IMR-90 (cell line): Measurements from ENCODE around the gene AMZ1. TPM values are rescaled to one million over a fixed set of nuclear protein-coding genes. Genes with fewer than 3 reads are reported as not detected.

Experiments used
- ATAC-seq: fragments of 200-7000 bp; cut with Tn5 transposase; 2 replicates; pipeline ENCODE4 v1.9.1; 2020; ENCODE audit warnings: low read depth, mild to moderate bottlenecking, moderate library complexity
- BruUV-seq: library from RNA; stranded (reverse); fragments of 400-500 nt; replicated peaks from 2 replicates; lab custom pipeline; 2021; lab: Mats Ljungman, UMichigan
- CTCF ChIA-PET: fragments of 300-600 bp; formaldehyde crosslinking; extraction: SDS; loops from one replicate; lab custom pipeline; 2021; ENCODE audit warnings: antibody characterized with exemption; lab: Yijun Ruan, JAX
- POLR2A ChIA-PET: fragments of 300-600 bp; sonication (Branson Sonifier 250); formaldehyde crosslinking; loops from one replicate; lab custom pipeline; 2022; ENCODE audit warnings: antibody characterized with exemption; ENCODE audit not compliant: unreplicated experiment; lab: Charles Lee
- DNase-seq: peaks from one replicate; pipeline ENCODE4 v3.0.0; 2013
- H2AFZ ChIP-seq: replicated peaks from 2 replicates; pipeline ENCODE3; 2013; ENCODE audit warnings: low read length, mild to moderate bottlenecking; ENCODE audit not compliant: poor library complexity
- H2AK5ac ChIP-seq: 2 replicates; pipeline ENCODE4 v1.6.1; 2013; ENCODE audit warnings: low read depth, low read length, inconsistent platforms
- H2AK9ac ChIP-seq: replicated peaks from 2 replicates; pipeline ENCODE3; 2013; ENCODE audit warnings: mild to moderate bottlenecking, low read depth, low read length, moderate library complexity; ENCODE audit not compliant: poor library complexity
- H2BK120ac ChIP-seq: 2 replicates; pipeline ENCODE4 v1.6.1; 2013; ENCODE audit warnings: low read depth, low read length, inconsistent platforms
- H2BK15ac ChIP-seq: 3 replicates; pipeline ENCODE4 v1.6.1; 2013; ENCODE audit warnings: low read depth, low read length, inconsistent platforms
- H2BK20ac ChIP-seq: 2 replicates; pipeline ENCODE4 v1.6.1; 2013; ENCODE audit warnings: low read depth, mild to moderate bottlenecking, inconsistent platforms, low read length, moderate library complexity
- H2BK5ac ChIP-seq: 2 replicates; pipeline ENCODE4 v1.6.1; 2013; ENCODE audit warnings: mild to moderate bottlenecking, low read depth, low read length, inconsistent platforms; ENCODE audit not compliant: poor library complexity, severe bottlenecking
- H3K14ac ChIP-seq: replicated peaks from 2 replicates; pipeline ENCODE4 v1.6.1; 2013; ENCODE audit warnings: low read depth, low read length, inconsistent platforms
- H3K18ac ChIP-seq: 2 replicates; pipeline ENCODE4 v1.6.1; 2013; ENCODE audit warnings: low read depth, low read length, control low read depth
- H3K23ac ChIP-seq: 2 replicates; pipeline ENCODE4 v1.6.1; 2013; ENCODE audit warnings: low read depth, low read length, inconsistent platforms
- H3K27ac ChIP-seq: 2 replicates; pipeline ENCODE4 v1.5.1; 2013; ENCODE audit warnings: mild to moderate bottlenecking, control low read depth, low read length; ENCODE audit not compliant: insufficient read depth
- H3K27me3 ChIP-seq: 2 replicates; pipeline ENCODE4 v1.6.1; 2013; ENCODE audit warnings: low read length; ENCODE audit not compliant: control insufficient read depth, insufficient read depth
- H3K36me3 ChIP-seq: 2 replicates; pipeline ENCODE4 v1.6.1; 2013; ENCODE audit warnings: low read length, mixed read lengths; ENCODE audit not compliant: control insufficient read depth, insufficient read depth
- H3K4ac ChIP-seq: 2 replicates; pipeline ENCODE4 v1.6.1; 2013; ENCODE audit warnings: low read depth, low read length, inconsistent platforms
- H3K4me1 ChIP-seq: 2 replicates; pipeline ENCODE4 v1.6.1; 2013; ENCODE audit warnings: low read length, mixed read lengths; ENCODE audit not compliant: control insufficient read depth, insufficient read depth
- H3K4me2 ChIP-seq: 2 replicates; pipeline ENCODE4 v1.6.1; 2013; ENCODE audit warnings: low read depth, mild to moderate bottlenecking, control low read depth, low read length, moderate library complexity
- H3K4me3 ChIP-seq: 2 replicates; pipeline ENCODE4 v1.5.1; 2013; ENCODE audit warnings: low read depth, mild to moderate bottlenecking, control low read depth, low read length, moderate library complexity; ENCODE audit not compliant: insufficient read depth
- H3K56ac ChIP-seq: 2 replicates; pipeline ENCODE4 v1.6.1; 2013; ENCODE audit warnings: low read length, inconsistent platforms; ENCODE audit not compliant: insufficient read depth; ENCODE audit errors: extremely low read depth
- H3K79me1 ChIP-seq, 2 experiments: 2 replicates each; pipeline ENCODE4 v1.6.1; 2013; ENCODE audit warnings: low read length in 2 of 2, inconsistent platforms in 1 of 2, low read depth in 1 of 2
- H3K9ac ChIP-seq: 2 replicates; pipeline ENCODE4 v1.6.1; 2013; ENCODE audit warnings: low read depth, low read length, control low read depth
- H3K9me1 ChIP-seq: 2 replicates; pipeline ENCODE4 v1.6.1; 2013; ENCODE audit warnings: low read length, inconsistent platforms; ENCODE audit not compliant: insufficient read depth
- H3K9me3 ChIP-seq: 2 replicates; pipeline ENCODE4 v1.6.1; 2013; ENCODE audit warnings: low read length; ENCODE audit not compliant: control insufficient read depth, insufficient read depth
- H4K20me1 ChIP-seq: 2 replicates; pipeline ENCODE4 v1.6.1; 2013; ENCODE audit warnings: low read length, inconsistent platforms; ENCODE audit not compliant: insufficient read depth
- H4K5ac ChIP-seq: 2 replicates; pipeline ENCODE4 v1.6.1; 2013; ENCODE audit warnings: mild to moderate bottlenecking, low read depth, low read length, control low read depth
- H4K8ac ChIP-seq, 2 experiments: 2 replicates each; pipeline ENCODE4 v1.6.1; 2013; ENCODE audit warnings: low read depth in 2 of 2, low read length in 2 of 2, control low read depth in 1 of 2, inconsistent platforms in 1 of 2
- H4K91ac ChIP-seq: 2 replicates; pipeline ENCODE4 v1.6.1; 2013; ENCODE audit warnings: low read depth, low read length, inconsistent platforms; ENCODE audit not compliant: insufficient read depth
- NFE2L2 ChIP-seq: fragments of 150-350 bp; IDR thresholded peaks from 2 replicates; pipeline ENCODE4 v1.6.1; 2016; ENCODE audit warnings: low read depth, mild to moderate bottlenecking, low read length
- POLR2A ChIP-seq: IDR thresholded peaks from 2 replicates; pipeline ENCODE4 v1.6.1; 2012; ENCODE audit warnings: mild to moderate bottlenecking, low read depth, low read length
- RFX5 ChIP-seq: IDR thresholded peaks from 2 replicates; pipeline ENCODE4 v1.8.0; 2012; ENCODE audit warnings: low read depth, mild to moderate bottlenecking, low read length, moderate library complexity
- USF2 ChIP-seq: fragments of 150-350 bp; IDR thresholded peaks from 2 replicates; pipeline ENCODE4 v1.6.1; 2017; ENCODE audit warnings: mild to moderate bottlenecking, antibody characterized with exemption, low read length, low read depth
- WGBS, 2 experiments: methylation state at CpG; one replicate each; pipeline versions ENCODE4 v1.1.5 to v1.1.7; 2013; ENCODE audit warnings: missing lambda C conversion rate in 2 of 2; ENCODE audit not compliant: insufficient read length in 1 of 2; ENCODE audit errors: extremely low coverage in 2 of 2; 5-methylcytosine and 5-hydroxymethylcytosine counted together
- dilution Hi-C: fragments of 300-500 bp; cut with HindIII; formaldehyde crosslinking; loops from one replicate; pipeline ENCODE4 v1.14.3; 2018; ENCODE audit warnings: low sequenced_read_pairs; ENCODE audit not compliant: unreplicated experiment
- in situ Hi-C: fragments of 300-500 bp; cut with MboI; formaldehyde crosslinking; loops from 3 replicates; pipeline ENCODE4 v1.14.3; 2019; ENCODE audit warnings: low sequenced_read_pairs, inconsistent platforms, mixed read lengths
- intact Hi-C: fragments of 100-400 bp; cut with micrococcal nuclease; formaldehyde crosslinking; loops from 2 replicates; pipeline ENCODE4 v1.10.0; 2022
- polyA plus RNA-seq, 3 experiments: library from polyadenylated mRNA; depleted of rRNA; stranded (reverse); fragments of >200 nt; gene quantifications; 2 replicates each; pipeline ENCODE4 v1.2.3, GENCODE V29; 2012; ENCODE audit warnings: low replicate concordance in 1 of 3
- total RNA-seq: library from RNA; depleted of rRNA; stranded (reverse); fragments of >200 nt; gene quantifications from 2 replicates; pipeline ENCODE4 v1.2.3, GENCODE V29; 2012

The AMZ1 gene
- total and polyA plus RNA-seq, 2 of the 4 experiments (the other 2 are of a cell fraction) = 0.54 to 1.6 TPM

- Histone ChIP-seq H3K4me1 (peaks cover 34% of the 10 kb centered on the region), H2BK120ac (peak overlapping the region; percentile 87), H2AK9ac (peak overlapping the region; percentile 79), H3K14ac (peak overlapping the region; percentile 87), H4K91ac (peak overlapping the region; percentile 89), H3K4me3 (no peak overlapping the region), H3K56ac (peak overlapping the region; percentile 33; the same call in 1 of the 2 replicates), H4K5ac (peak overlapping the region; percentile 14; the same call in 1 of the 2 replicates), H3K27me3 (no peaks in the 10 kb centered on the region), H3K9me3 (no peaks in the 10 kb centered on the region), H4K8ac (peak overlapping the region; percentile 30 to 76; a peak in 3 of 4 replicates), H3K9ac (peak overlapping the region; percentile 57), H3K27ac (peak overlapping the region; percentile 95), H3K4ac (peak overlapping the region; percentile 93), H3K9me1 (peaks cover 30% of the 10 kb centered on the region), H2BK5ac (peak overlapping the region; percentile 86), H3K36me3 (peaks cover 6% of the 10 kb centered on the region), H2AK5ac (peak overlapping the region; percentile 86), H2AFZ (peak overlapping the region; percentile 55), H3K79me1 (peaks cover 49 to 74% of the 10 kb centered on the region in 2 experiments), H2BK20ac (peak overlapping the region; percentile 80), H2BK15ac (peak overlapping the region; percentile 13; the same call in 1 of the 3 replicates), H3K23ac (peak overlapping the region; percentile 88), H4K20me1 (peaks cover 13% of the 10 kb centered on the region), H3K18ac (peak overlapping the region; percentile 52), H3K4me2 (peak overlapping the region; percentile 75)
- WGBS, 2 experiments = 76% methylated on average over 7 of the region's 11 CpGs; no CpG with 5 or more reads in 1 of the 2 experiments
- DNase-seq (no peak), ATAC-seq (no peak)
- POLR2A ChIA-PET = interaction anchor here (0.6 kb wide), 1 partner anchor 164 kb away, joined by 3 read pairs; no protein-coding TSS in a partner anchor
- no TSS peak for BruUV-seq
- in situ Hi-C loops = no loop called here
- intact Hi-C loops = loop anchor here (1.0 kb wide), 1 partner anchor 63 kb away; no protein-coding TSS in a partner anchor
- no peak for TF ChIP-seq NFE2L2
- 0 out of 2 replicates have a peak, but pooled peaks have one; percentile 4 for TF ChIP-seq POLR2A
- no peak for TF ChIP-seq USF2
- TF ChIP-seq RFX5 = no peak
- CTCF ChIA-PET = interaction anchor here (1.0 to 1.4 kb wide), 2 partner anchors 24 to 130 kb away, joined by 3 to 4 read pairs; no protein-coding TSS in a partner anchor
- dilution Hi-C loops = no loop called here
Measured at GRCh38 chr7:2757361-2757903, 69.4 kb downstream of the AMZ1 start.
